Esophagus squamous epithelium (tissue), 5 donors: Measurements from ENCODE around the gene PPM1M. TPM values are rescaled to one million over a fixed set of nuclear protein-coding genes. Genes with fewer than 3 reads are reported as not detected.

Experiments used
- DNase-seq: peaks from one replicate; lab custom pipeline; 2025; lab: John Stamatoyannopoulos, UW
- H3K27ac ChIP-seq, 4 donors: fragments of 200-600 bp; sonication (generic); one replicate each; pipeline ENCODE4 v1.5.1; 2016 to 2019; ENCODE audit warnings: mild to moderate bottlenecking in 1 of 4
- H3K27me3 ChIP-seq, 4 donors: fragments of 200-600 bp; sonication (generic); 1 replicate in 3 of 4; 2 replicates in 1 of 4; pipeline versions ENCODE4 v1.5.1 to v1.6.0; 2017 to 2021; ENCODE audit warnings: antibody characterized with exemption in 1 of 4
- H3K36me3 ChIP-seq, 3 donors: fragments of 200-600 bp; sonication (generic); one replicate each; pipeline ENCODE4 v1.5.1; 2016 to 2019
- H3K4me1 ChIP-seq, 3 donors: fragments of 200-600 bp; sonication (generic); one replicate each; pipeline ENCODE4 v1.5.1; 2017 to 2019
- H3K4me3 ChIP-seq, 4 donors: fragments of 200-600 bp; sonication (generic); 1 replicate in 3 of 4; 2 replicates in 1 of 4; pipeline ENCODE4 v1.5.1; 2016 to 2019; ENCODE audit warnings: mild to moderate bottlenecking in 2 of 4, moderate library complexity in 1 of 4
- H3K9me3 ChIP-seq, 3 donors: fragments of 200-600 bp; sonication (generic); one replicate each; pipeline ENCODE4 v1.5.1; 2016 to 2019
- POLR2A ChIP-seq, 4 donors: fragments of 450-650 bp; IDR thresholded peaks; one replicate each; pipeline ENCODE4 v1.6.1; 2017; ENCODE audit warnings: antibody characterized with exemption in 4 of 4, mild to moderate bottlenecking in 4 of 4, moderate library complexity in 3 of 4
- WGBS, 2 donors: methylation state at CpG; one replicate each; pipeline ENCODE4 v1.1.5; 2018; 5-methylcytosine and 5-hydroxymethylcytosine counted together
- intact Hi-C: fragments of 100-400 bp; cut with DNase I; formaldehyde crosslinking; loops from one replicate; pipeline ENCODE4 v1.15.0; 2022
- total RNA-seq, 4 donors: library from RNA; depleted of rRNA; stranded (reverse); fragments of >200 nt; gene quantifications; one replicate each; pipeline ENCODE4 v1.1.0, GENCODE V29; 2016
- TF ChIP-seq, protein P1 (sequence below), 6 experiments: fragments of 450-650 bp in 4 of 6; fragments of 200-600 bp in 2 of 6; sonication (generic) in 2 of 6; IDR thresholded peaks; one replicate each; pipeline ENCODE4 v1.5.1; 2016 to 2019; ENCODE audit warnings: antibody characterized with exemption in 6 of 6, mild to moderate bottlenecking in 4 of 6, moderate library complexity in 4 of 6
- donor health status: DM: yes; HTN: yes; CAD: no.

PPM1M gene
- total RNA-seq, 4 donors from 2014 or later = 3.2 to 25.6 (median 12.3) TPM

DNA sequence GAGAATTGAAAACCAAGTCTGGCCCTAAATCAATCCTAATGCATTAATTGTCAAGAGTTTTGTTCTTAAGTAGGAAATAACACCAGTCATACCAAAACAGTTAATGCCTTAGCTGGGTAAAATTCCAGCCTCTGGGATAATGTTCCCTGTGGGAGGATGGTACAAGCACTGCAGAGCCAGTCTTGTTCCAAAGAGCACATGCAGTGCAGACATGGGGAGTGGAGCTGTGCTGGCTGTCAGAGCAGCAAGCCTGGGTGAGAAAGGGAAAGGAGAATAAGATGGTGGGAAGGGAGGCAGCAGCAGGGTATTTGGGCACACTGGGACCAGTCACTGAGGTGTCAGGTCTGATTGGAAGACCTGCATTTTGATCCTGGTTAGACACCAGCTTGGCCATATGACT lies 35.5 kb upstream of the PPM1M start:
- no peaks in the 10 kb centered on the region for H3K27me3 ChIP-seq
- peaks cover 0 to 15% (median 13%) of the 10 kb centered on the region in 3 donors for H3K4me1 ChIP-seq
- no peak for DNase-seq
- no peak overlapping the region for H3K4me3 ChIP-seq
- H3K9me3 ChIP-seq = no peaks in the 10 kb centered on the region
- peaks cover 40 to 100% (median 60%) of the 10 kb centered on the region in 3 donors for H3K36me3 ChIP-seq
- TF ChIP-seq, protein P1, sequence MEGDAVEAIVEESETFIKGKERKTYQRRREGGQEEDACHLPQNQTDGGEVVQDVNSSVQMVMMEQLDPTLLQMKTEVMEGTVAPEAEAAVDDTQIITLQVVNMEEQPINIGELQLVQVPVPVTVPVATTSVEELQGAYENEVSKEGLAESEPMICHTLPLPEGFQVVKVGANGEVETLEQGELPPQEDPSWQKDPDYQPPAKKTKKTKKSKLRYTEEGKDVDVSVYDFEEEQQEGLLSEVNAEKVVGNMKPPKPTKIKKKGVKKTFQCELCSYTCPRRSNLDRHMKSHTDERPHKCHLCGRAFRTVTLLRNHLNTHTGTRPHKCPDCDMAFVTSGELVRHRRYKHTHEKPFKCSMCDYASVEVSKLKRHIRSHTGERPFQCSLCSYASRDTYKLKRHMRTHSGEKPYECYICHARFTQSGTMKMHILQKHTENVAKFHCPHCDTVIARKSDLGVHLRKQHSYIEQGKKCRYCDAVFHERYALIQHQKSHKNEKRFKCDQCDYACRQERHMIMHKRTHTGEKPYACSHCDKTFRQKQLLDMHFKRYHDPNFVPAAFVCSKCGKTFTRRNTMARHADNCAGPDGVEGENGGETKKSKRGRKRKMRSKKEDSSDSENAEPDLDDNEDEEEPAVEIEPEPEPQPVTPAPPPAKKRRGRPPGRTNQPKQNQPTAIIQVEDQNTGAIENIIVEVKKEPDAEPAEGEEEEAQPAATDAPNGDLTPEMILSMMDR (IDR thresholded peaks at IDR 0.05) = no peak
- TF ChIP-seq POLR2A (IDR thresholded peaks at IDR 0.05) = no peak
- no peak overlapping the region for H3K27ac ChIP-seq
- intact Hi-C loops = no loop called here

GRCh38 chr3:52210550-52211046 lies 35.0 kb upstream of the PPM1M start:
- TF ChIP-seq POLR2A (IDR thresholded peaks at IDR 0.05) = no peak
- TF ChIP-seq, protein P1 (IDR thresholded peaks at IDR 0.05) = no peak
- Histone ChIP-seq H3K9me3 (no peaks in the 10 kb centered on the region), H3K36me3 (peaks cover 34 to 100% (median 60%) of the 10 kb centered on the region in 3 donors), H3K27me3 (no peaks in the 10 kb centered on the region), H3K27ac (no peak overlapping the region), H3K4me1 (peaks cover 0 to 11% (median 10%) of the 10 kb centered on the region in 3 donors), H3K4me3 (no peak overlapping the region)
- DNase-seq = no peak
- 40 to 66% methylated on average over 6 of the region's 6 CpGs for WGBS, 2 donors
- intact Hi-C loops = no loop called here

DNA sequence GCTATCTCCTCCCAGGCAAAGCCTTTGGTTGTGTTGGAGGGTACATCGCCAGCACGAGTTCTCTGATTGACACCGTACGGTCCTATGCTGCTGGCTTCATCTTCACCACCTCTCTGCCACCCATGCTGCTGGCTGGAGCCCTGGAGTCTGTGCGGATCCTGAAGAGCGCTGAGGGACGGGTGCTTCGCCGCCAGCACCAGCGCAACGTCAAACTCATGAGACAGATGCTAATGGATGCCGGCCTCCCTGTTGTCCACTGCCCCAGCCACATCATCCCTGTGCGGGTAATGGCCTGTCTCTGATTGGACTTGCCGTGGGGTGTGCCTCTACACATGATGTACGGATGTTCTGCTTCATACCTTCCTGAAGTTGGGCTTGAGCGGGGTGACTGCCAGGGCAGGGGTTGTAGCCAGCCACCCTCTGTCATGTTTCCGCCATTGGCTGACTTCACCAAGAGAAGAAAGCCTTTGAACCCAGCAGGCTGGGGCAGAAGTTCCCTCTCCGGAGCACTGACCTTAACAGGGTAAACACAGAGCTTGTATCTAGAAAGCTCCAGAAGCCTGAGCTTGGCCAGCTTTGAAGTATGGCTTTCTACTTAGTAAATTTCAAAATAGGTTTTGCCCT lies 34.2 kb upstream of the PPM1M start:
- no peak for DNase-seq
- Histone ChIP-seq H3K9me3 (no peaks in the 10 kb centered on the region), H3K27ac (no peak overlapping the region), H3K4me1 (peaks cover 6 to 14% (median 8%) of the 10 kb centered on the region in 3 donors), H3K27me3 (no peaks in the 10 kb centered on the region), H3K36me3 (peaks cover 34 to 98% (median 60%) of the 10 kb centered on the region in 3 donors), H3K4me3 (no peak overlapping the region)
- TF ChIP-seq, protein P1 (IDR thresholded peaks at IDR 0.05) = no peak
- no peak for TF ChIP-seq POLR2A (IDR thresholded peaks at IDR 0.05)
- 96 to 97% methylated on average over 9 to 11 of the region's 18 CpGs for WGBS, 2 donors
- intact Hi-C loops = no loop called here

DNA sequence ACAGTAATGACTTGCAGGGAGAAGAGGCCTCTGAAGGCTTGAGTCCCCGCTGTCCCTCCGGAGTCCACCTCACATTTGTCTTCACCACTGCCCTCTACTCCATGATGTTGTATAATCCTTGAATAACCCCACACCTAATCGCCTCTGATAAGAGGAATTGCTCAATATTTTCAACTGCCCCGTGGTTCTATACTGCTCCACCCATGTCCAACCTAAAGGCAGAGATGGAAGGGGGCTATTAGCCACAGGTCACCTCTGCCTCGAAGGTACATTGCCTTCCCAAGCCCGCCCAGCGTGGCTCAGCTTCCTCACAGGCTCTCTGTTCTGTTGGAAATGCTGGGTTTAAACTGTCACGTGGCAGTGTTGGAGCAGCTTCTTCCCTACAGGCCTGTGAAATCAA lies 32.6 kb upstream of the PPM1M start:
- DNase-seq = no peak
- H3K4me3 ChIP-seq = no peak overlapping the region
- peaks cover 20 to 30% (median 22%) of the 10 kb centered on the region in 3 donors for H3K4me1 ChIP-seq
- peaks cover 34 to 82% (median 49%) of the 10 kb centered on the region in 3 donors for H3K36me3 ChIP-seq
- H3K27ac ChIP-seq = no peak overlapping the region
- intact Hi-C loops = no loop called here
- WGBS, 2 donors = 72 to 75% methylated on average over 7 to 8 of the region's 8 CpGs
- H3K9me3 ChIP-seq = no peaks in the 10 kb centered on the region
- no peak for TF ChIP-seq POLR2A (IDR thresholded peaks at IDR 0.05)
- TF ChIP-seq, protein P1 (IDR thresholded peaks at IDR 0.05) = no peak
- H3K27me3 ChIP-seq = no peaks in the 10 kb centered on the region

GRCh38 chr3:52213901-52214300 lies 31.7 kb upstream of the PPM1M start:
- intact Hi-C loops = no loop called here
- H3K4me1 ChIP-seq = peaks cover 20 to 39% (median 31%) of the 10 kb centered on the region in 3 donors
- H3K36me3 ChIP-seq = peaks cover 32 to 73% (median 40%) of the 10 kb centered on the region in 3 donors
- no peak overlapping the region for H3K4me3 ChIP-seq
- H3K27me3 ChIP-seq = no peaks in the 10 kb centered on the region
- TF ChIP-seq, protein P1 (IDR thresholded peaks at IDR 0.05) = no peak
- no peak for TF ChIP-seq POLR2A (IDR thresholded peaks at IDR 0.05)
- no peaks in the 10 kb centered on the region for H3K9me3 ChIP-seq
- DNase-seq = no peak
- H3K27ac ChIP-seq = no peak overlapping the region
